ENCODE data around the gene FBXO42. TPM values are rescaled to one million over a fixed set of nuclear protein-coding genes. Genes with fewer than 3 reads are reported as not detected.
"Not testable (repeated sequence)": the region's sequence is repeated elsewhere in the genome, so short reads cannot be mapped to it uniquely, and the experiment has no call there.

Gene FBXO42
- total and polyA plus RNA-seq, 12 donors, result 14.0 to 44.9 (median 19.7) TPM

DNA sequence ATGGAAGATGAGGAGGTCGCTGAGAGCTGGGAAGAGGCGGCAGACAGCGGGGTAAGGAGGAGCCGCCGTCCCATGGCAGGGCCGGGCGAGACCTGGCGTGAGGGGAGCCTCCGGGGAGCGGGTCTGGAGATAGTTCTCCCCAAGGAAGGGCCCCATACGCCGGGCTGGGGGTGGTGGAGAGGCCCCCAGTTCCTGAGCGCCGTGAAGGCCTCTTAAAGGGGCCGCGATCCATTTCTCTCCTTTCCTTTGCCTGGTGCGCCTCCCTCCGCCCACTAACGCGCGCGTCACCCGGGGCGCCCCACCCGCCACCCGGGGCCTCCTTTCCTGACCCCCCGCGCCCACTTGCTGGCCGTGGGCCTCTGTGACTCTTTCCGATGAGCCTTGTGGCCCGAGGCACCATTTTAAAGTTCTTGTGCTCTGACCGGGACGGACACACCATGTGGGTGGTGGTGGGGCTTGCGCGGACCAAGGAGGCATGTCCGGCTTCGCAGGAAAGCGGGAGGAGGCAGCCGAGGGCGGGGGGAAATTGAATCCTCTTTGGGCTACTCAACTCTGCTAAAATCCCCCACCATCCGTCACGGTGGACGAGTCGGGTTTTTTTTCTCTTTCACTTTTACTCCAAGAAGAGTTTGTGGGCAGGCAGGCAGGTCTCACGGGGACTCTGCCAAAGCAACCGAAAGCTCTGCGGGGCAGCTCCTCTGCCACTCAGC, 15.1 kb upstream of the FBXO42 start:
- peak; percentile 81 to 90 (median 87) for DNase-seq
- peaks cover 13 to 59% of the 10 kb centered on the region in 2 donors for H3K4me1 ChIP-seq (replicated peaks in 1 of 2)
- WGBS, 4 donors, result 0 to 1% (median 0%) methylated on average over 21 to 47 of the region's 47 CpGs
- no peaks in the 10 kb centered on the region for H3K9me3 ChIP-seq (replicated peaks in 1 of 3)
- peak overlapping the region; percentile 91 to 99 (median 96) for H3K27ac ChIP-seq
- TF ChIP-seq POLR2A (IDR thresholded peaks at IDR 0.05) (peak; percentile 78 to 82), CTCF (IDR thresholded peaks at IDR 0.05) (peak in 1 of 6 experiments; percentile 13)
- no peaks in the 10 kb centered on the region for H3K27me3 ChIP-seq
- H3K36me3 ChIP-seq (replicated peaks in 1 of 2), result no peaks in the 10 kb centered on the region
- H3K4me3 ChIP-seq, result peak overlapping the region; percentile 13 to 91 (median 70)
- intact Hi-C loops (cut with DNase I), result no loop called here

DNA sequence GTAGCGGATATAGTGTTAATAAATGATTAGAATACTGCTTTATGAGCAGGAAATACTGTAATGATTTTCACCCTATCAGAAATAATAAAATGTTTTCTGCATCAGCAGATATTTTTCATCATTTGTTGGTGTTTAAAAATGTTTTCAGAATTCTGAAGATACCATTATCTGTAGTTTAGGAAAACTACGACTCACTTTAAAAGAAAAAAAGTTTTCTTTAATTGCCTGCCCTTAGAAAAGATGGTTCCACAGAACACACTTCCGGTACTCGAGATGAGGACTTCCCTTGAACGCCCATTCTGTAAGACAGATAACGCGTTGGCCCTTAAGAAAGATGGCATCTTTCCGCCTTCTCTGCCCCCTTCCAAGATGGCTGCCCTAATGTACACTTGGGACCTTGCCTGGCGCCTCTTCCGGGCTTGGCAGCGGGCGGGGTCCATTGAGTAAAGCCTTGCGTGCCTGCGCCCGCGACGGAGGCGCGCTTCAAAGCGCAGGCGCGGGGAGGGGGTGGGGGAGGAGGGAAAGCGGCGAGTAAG, 14.5 kb upstream of the FBXO42 start, which contains the start of gene SZRD1:
TSS of gene SZRD1 (plus strand) at position 521 of the 536 bp plus-strand sequence. CDS start 16 bp downstream, outside the sequence.
- Histone ChIP-seq H3K4me3 (peak within 1 kb of the TSS; percentile 13 to 91 (median 70)), H3K36me3 (replicated peaks in 1 of 2) (no peaks in the 10 kb centered on the region), H3K9me3 (replicated peaks in 1 of 3) (no peaks in the 10 kb centered on the region), H3K27ac (peak within 1 kb of the TSS; percentile 91 to 99 (median 96)), H3K4me1 (replicated peaks in 1 of 2) (peaks cover 13 to 53% of the 10 kb centered on the region in 2 donors), H3K27me3 (no peaks in the 10 kb centered on the region)
- WGBS, 4 donors, result 2 to 5% (median 2%) methylated on average over 13 to 24 of the region's 24 CpGs
- TF ChIP-seq POLR2A (IDR thresholded peaks at IDR 0.05), result no peak
- no peak for TF ChIP-seq CTCF (IDR thresholded peaks at IDR 0.05)
- peak; percentile 96 to 99 (median 97) for DNase-seq
- intact Hi-C loops (cut with DNase I), result no loop called here

- H3K36me3 ChIP-seq (replicated peaks in 1 of 2); DNase-seq; H3K27me3 ChIP-seq; H3K4me3 ChIP-seq; H3K9me3 ChIP-seq (replicated peaks in 1 of 3); intact Hi-C loops (cut with DNase I): not testable (repeated sequence)
- WGBS, 4 donors, result 30 to 43% (median 35%) methylated on average over 3 of the region's 3 CpGs
- Histone ChIP-seq H3K4me1 (replicated peaks in 1 of 2) (peaks cover 13 to 42% of the 10 kb centered on the region in 2 donors), H3K27ac (peak overlapping the region in 3 of 5 donors; percentile 4 to 98 (median 57))
Measured at GRCh38 chr1:16365146-16365498, 12.8 kb upstream of the FBXO42 start.

DNA sequence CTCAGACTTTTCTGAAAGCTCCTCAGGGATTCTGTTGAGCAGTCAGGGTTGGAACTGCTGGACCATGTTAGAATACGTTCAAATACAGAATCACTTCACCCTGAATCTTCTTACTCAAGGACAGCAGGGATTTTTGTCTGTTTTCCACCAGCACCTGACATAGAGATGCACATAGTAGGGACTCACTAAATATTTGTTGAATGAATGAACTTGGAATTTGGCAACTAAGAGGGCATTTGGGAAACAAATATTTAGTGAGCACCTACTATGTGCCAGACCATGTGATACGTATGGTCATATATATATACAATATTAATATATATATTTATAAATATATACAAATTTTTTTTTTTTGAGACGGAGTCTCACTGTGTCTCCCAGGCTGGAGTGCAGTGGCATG, 4.6 kb upstream of the FBXO42 start:
- peaks cover 0 to 4% of the 10 kb centered on the region in 2 donors for H3K4me1 ChIP-seq (replicated peaks in 1 of 2)
- H3K4me3 ChIP-seq, result no peak overlapping the region
- no peak for DNase-seq
- 67 to 78% (median 72%) methylated on average over 3 of the region's 3 CpGs for WGBS, 4 donors
- H3K9me3 ChIP-seq (replicated peaks in 1 of 3), result no peaks in the 10 kb centered on the region
- intact Hi-C loops (cut with DNase I), result loop anchor here (10.0 kb wide), 3 partner anchors 62 to 272 kb away; no protein-coding TSS in a partner anchor
- no peak for TF ChIP-seq POLR2A (IDR thresholded peaks at IDR 0.05)
- TF ChIP-seq CTCF (IDR thresholded peaks at IDR 0.05), result no peak
- H3K36me3 ChIP-seq (replicated peaks in 1 of 2), result no peaks in the 10 kb centered on the region
- no peaks in the 10 kb centered on the region for H3K27me3 ChIP-seq
- H3K27ac ChIP-seq, result no peak overlapping the region
